HL-60 (cell line): Measurements from ENCODE around the gene PLXNA2.

Experiments used
- DNase-seq, 2 experiments: peaks; one replicate each; pipeline ENCODE4 v3.0.0-alpha.2; 2010 to 2020; ENCODE audit warnings: low read depth in 1 of 2, low spot score in 1 of 2
- H3K27ac ChIP-seq: fragments of 250-450 bp; sonication (Bioruptor Pico); replicated peaks from 2 replicates; pipeline ENCODE4 v1.5.1; 2020; ENCODE audit warnings: mild to moderate bottlenecking, moderate library complexity
- H3K27me3 ChIP-seq: fragments of 250-450 bp; sonication (Bioruptor Pico); 2 replicates; pipeline ENCODE4 v1.5.1; 2021; ENCODE audit warnings: mild to moderate bottlenecking, moderate library complexity; ENCODE audit not compliant: insufficient read depth, poor library complexity, severe bottlenecking
- H3K4me3 ChIP-seq: replicated peaks from 2 replicates; pipeline ENCODE4 v1.5.1; 2011; ENCODE audit warnings: mild to moderate bottlenecking, control low read depth, low read length; ENCODE audit not compliant: insufficient read depth
- CTCF ChIP-seq: IDR thresholded peaks from one replicate; pipeline ENCODE4 v1.5.1; 2011; ENCODE audit warnings: low read length, control low read depth, inconsistent platforms; ENCODE audit not compliant: insufficient read depth
- GABPA ChIP-seq: IDR thresholded peaks from 2 replicates; pipeline ENCODE4 v1.6.1; 2012; ENCODE audit warnings: low read depth
- POLR2AphosphoS5 ChIP-seq: IDR thresholded peaks from 2 replicates; pipeline ENCODE4 v1.6.1; 2012; ENCODE audit warnings: low read depth
- SPI1 ChIP-seq: IDR thresholded peaks from 2 replicates; pipeline ENCODE4 v1.6.1; 2012; ENCODE audit warnings: low read depth, mild to moderate bottlenecking, borderline replicate concordance
- TF ChIP-seq, protein P1 (sequence below): IDR thresholded peaks from 2 replicates; pipeline ENCODE4 v1.6.1; 2012; ENCODE audit warnings: low read depth; ENCODE audit not compliant: insufficient replicate concordance

PLXNA2 gene

GRCh38 chr1:208071435-208072031 is 172.7 kb downstream of the PLXNA2 start:
- TF ChIP-seq CTCF (no peak), GABPA (no peak), SPI1 (no peak), POLR2AphosphoS5 (no peak)
- TF ChIP-seq, protein P1, sequence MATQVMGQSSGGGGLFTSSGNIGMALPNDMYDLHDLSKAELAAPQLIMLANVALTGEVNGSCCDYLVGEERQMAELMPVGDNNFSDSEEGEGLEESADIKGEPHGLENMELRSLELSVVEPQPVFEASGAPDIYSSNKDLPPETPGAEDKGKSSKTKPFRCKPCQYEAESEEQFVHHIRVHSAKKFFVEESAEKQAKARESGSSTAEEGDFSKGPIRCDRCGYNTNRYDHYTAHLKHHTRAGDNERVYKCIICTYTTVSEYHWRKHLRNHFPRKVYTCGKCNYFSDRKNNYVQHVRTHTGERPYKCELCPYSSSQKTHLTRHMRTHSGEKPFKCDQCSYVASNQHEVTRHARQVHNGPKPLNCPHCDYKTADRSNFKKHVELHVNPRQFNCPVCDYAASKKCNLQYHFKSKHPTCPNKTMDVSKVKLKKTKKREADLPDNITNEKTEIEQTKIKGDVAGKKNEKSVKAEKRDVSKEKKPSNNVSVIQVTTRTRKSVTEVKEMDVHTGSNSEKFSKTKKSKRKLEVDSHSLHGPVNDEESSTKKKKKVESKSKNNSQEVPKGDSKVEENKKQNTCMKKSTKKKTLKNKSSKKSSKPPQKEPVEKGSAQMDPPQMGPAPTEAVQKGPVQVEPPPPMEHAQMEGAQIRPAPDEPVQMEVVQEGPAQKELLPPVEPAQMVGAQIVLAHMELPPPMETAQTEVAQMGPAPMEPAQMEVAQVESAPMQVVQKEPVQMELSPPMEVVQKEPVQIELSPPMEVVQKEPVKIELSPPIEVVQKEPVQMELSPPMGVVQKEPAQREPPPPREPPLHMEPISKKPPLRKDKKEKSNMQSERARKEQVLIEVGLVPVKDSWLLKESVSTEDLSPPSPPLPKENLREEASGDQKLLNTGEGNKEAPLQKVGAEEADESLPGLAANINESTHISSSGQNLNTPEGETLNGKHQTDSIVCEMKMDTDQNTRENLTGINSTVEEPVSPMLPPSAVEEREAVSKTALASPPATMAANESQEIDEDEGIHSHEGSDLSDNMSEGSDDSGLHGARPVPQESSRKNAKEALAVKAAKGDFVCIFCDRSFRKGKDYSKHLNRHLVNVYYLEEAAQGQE, result no peak
- Histone ChIP-seq H3K27me3 (peaks cover under 1% of the 10 kb centered on the region), H3K4me3 (no peak overlapping the region), H3K27ac (no peak overlapping the region)
- DNase-seq, result no peak

GRCh38 chr1:208069908-208070307 is 174.3 kb downstream of the PLXNA2 start:
- Histone ChIP-seq H3K4me3 (no peak overlapping the region), H3K27me3 (no peaks in the 10 kb centered on the region), H3K27ac (no peak overlapping the region)
- DNase-seq, result no peak
- no peak for TF ChIP-seq POLR2AphosphoS5
- no peak for TF ChIP-seq SPI1
- TF ChIP-seq CTCF, result no peak

GRCh38 chr1:208069317-208069716 is 174.9 kb downstream of the PLXNA2 start:
- Histone ChIP-seq H3K27me3 (no peaks in the 10 kb centered on the region), H3K4me3 (no peak overlapping the region), H3K27ac (no peak overlapping the region)
- TF ChIP-seq SPI1, result no peak
- TF ChIP-seq, protein P1, result no peak
- no peak for TF ChIP-seq GABPA
- no peak for TF ChIP-seq CTCF
- no peak for TF ChIP-seq POLR2AphosphoS5
- DNase-seq, result no peak

- TF ChIP-seq CTCF (no peak), GABPA (no peak), POLR2AphosphoS5 (no peak), SPI1 (no peak)
- TF ChIP-seq, protein P1, result no peak
- no peak overlapping the region for H3K4me3 ChIP-seq
- no peak for DNase-seq
- H3K27ac ChIP-seq, result no peak overlapping the region
- no peaks in the 10 kb centered on the region for H3K27me3 ChIP-seq
Measured at GRCh38 chr1:208068908-208069307, 175.3 kb downstream of the PLXNA2 start.
